ENCODE data around the gene NOC4L. TPM values are rescaled to one million over a fixed set of nuclear protein-coding genes. Genes with fewer than 3 reads are reported as not detected.

Gene NOC4L
- total RNA-seq, 1 experiment from 2014 or later: 36.5 TPM

GRCh38 chr12:132176920-132177551, 32.8 kb downstream of the NOC4L start:
- Histone ChIP-seq H3K9ac (ENCODE audit: extremely low read depth, insufficient read length, low read length) (no peak overlapping the region), H3K56ac (ENCODE audit: insufficient read length, low read depth, low read length) (no peak overlapping the region), H3T11ph (ENCODE audit: low read length) (no peak overlapping the region), H2AFZ (ENCODE audit: low read length) (no peak overlapping the region), H2AK5ac (ENCODE audit: insufficient read length, low read length) (no peak overlapping the region), H3K4me1 (ENCODE audit: insufficient read depth, low read length) (no peaks in the 10 kb centered on the region), H3K4ac (ENCODE audit: low read depth, low read length) (no peak overlapping the region), H3K27ac (ENCODE audit: insufficient read length, low read depth, low read length) (no peak overlapping the region), H2BK5ac (ENCODE audit: insufficient read length, low read length) (no peak overlapping the region), H2BK12ac (ENCODE audit: insufficient read length, low read depth, low read length) (no peak overlapping the region), H3K23ac (ENCODE audit: insufficient read length, low read depth, low read length) (no peak overlapping the region), H3K14ac (ENCODE audit: insufficient read depth, low read length) (no peak overlapping the region), H3K9me3 (ENCODE audit: control insufficient read depth, low read depth, low read length) (no peaks in the 10 kb centered on the region), H3K23me2 (ENCODE audit: insufficient read length, low read depth, low read length, poor library complexity, severe bottlenecking) (no peaks in the 10 kb centered on the region), H2BK120ac (ENCODE audit: low read depth, low read length, poor library complexity, severe bottlenecking) (no peak overlapping the region), H3K27me3 (ENCODE audit: insufficient read depth, low read length) (no peaks in the 10 kb centered on the region; the same call in 1 of the 2 replicates), H3K79me2 (ENCODE audit: insufficient read depth, low read length) (no peaks in the 10 kb centered on the region), H3K4me2 (ENCODE audit: insufficient read depth, insufficient read length, low read length) (no peak overlapping the region), H3K79me1 (ENCODE audit: insufficient read depth, low read depth, low read length, poor library complexity, severe bottlenecking) (no peaks in the 10 kb centered on the region), H2BK20ac (ENCODE audit: low read depth, low read length, poor library complexity, severe bottlenecking) (no peak overlapping the region), H4K20me1 (ENCODE audit: control insufficient read depth, insufficient read depth, insufficient read length) (peaks cover 3% of the 10 kb centered on the region), H4K8ac (replicated peaks; ENCODE audit: insufficient read length, low read depth, low read length) (no peak overlapping the region), H4K5ac (ENCODE audit: insufficient read length, low read depth, low read length) (no peak overlapping the region), H4K91ac (ENCODE audit: insufficient read length, low read depth, low read length) (no peak overlapping the region), H3K18ac (ENCODE audit: insufficient read length, low read depth, low read length) (no peak overlapping the region), H2BK15ac (ENCODE audit: low read depth, low read length) (no peak overlapping the region)
- Mint-ChIP-seq H3K36me3 (ENCODE audit: insufficient read depth in 1 of 3, low read depth in 3 of 3) (no peaks in the 10 kb centered on the region; a peak in 1 of 7 replicates), H3K4me1 (peaks cover 3 to 5% of the 10 kb centered on the region in 2 experiments; a peak in 3 of 4 replicates), H3K4me3 (no peak overlapping the region), H3K27ac (no peak overlapping the region; a peak in 1 of 7 replicates), H3K27me3 (ENCODE audit: low read depth) (peaks cover 79% of the 10 kb centered on the region), H3K9me3 (peaks cover 3% of the 10 kb centered on the region in 2 experiments; a peak in 2 of 5 replicates)
- no peak for TF ChIP-seq CTCF (conservative IDR thresholded peaks at IDR 0.05)
- WGBS (ENCODE audit: extremely low coverage, insufficient read length, low lambda C conversion rate): no CpG with 5 or more reads among the region's 25 CpGs
- no peak for DNase-seq
